Motor neuron (in vitro differentiated cells): ENCODE data around the gene LIN37. TPM values are rescaled to one million over a fixed set of nuclear protein-coding genes. Genes with fewer than 3 reads are reported as not detected.
"Not testable (repeated sequence)": the region's sequence is repeated elsewhere in the genome, so short reads cannot be mapped to it uniquely, and the experiment has no call there.

Experiments used
- ATAC-seq, 8 experiments: fragments of 200-7000 bp; cut with Tn5 transposase; replicated peaks in 6 of 8; 2 replicates each; pipeline ENCODE4 v1.8.0; 2021; ENCODE audit warnings: mild to moderate bottlenecking in 8 of 8, moderate library complexity in 8 of 8
- H3K27ac ChIP-seq, 2 donors: fragments of 250-450 bp; sonication (Bioruptor Pico); 2 replicates each; pipeline ENCODE4 v1.9.0; 2021; ENCODE audit warnings: antibody characterized with exemption in 2 of 2, mild to moderate bottlenecking in 2 of 2, moderate library complexity in 1 of 2
- H3K4me1 ChIP-seq, 2 donors: fragments of 250-450 bp; sonication (Bioruptor Pico); replicated peaks in 1 of 2; 2 replicates each; pipeline ENCODE4 v1.6.1; 2021; ENCODE audit warnings: antibody characterized with exemption in 2 of 2, mild to moderate bottlenecking in 2 of 2, moderate library complexity in 1 of 2
- H3K4me3 ChIP-seq, 5 donors: fragments of 250-450 bp; sonication (Bioruptor Pico); 2 replicates each; pipeline ENCODE4 v1.9.0; 2021; ENCODE audit warnings: antibody characterized with exemption in 5 of 5, mild to moderate bottlenecking in 5 of 5, moderate library complexity in 4 of 5
- WGBS, 10 experiments: fragments of 450-650 bp; shearing (Covaris generic); methylation state at CpG; one replicate each; pipeline ENCODE4 v1.0.0; 2022; 5-methylcytosine and 5-hydroxymethylcytosine counted together
- in situ Hi-C, 9 experiments: fragments of 400-800 bp; cut with MboI; loops; one replicate each; pipeline ENCODE4 v1.15.0; 2021; ENCODE audit warnings: low sequenced_read_pairs in 9 of 9, low pct_unique_long_range_greater_than_20kb in 2 of 9; ENCODE audit not compliant: unreplicated experiment in 9 of 9
- total RNA-seq, 8 experiments: library from RNA; unstranded; fragments of 300-600 nt; gene quantifications; 2 replicates each; pipeline versions ENCODE4 v1.2.3 to v1.2.4, GENCODE V29; 2022

The LIN37 gene
- total RNA-seq, 8 experiments from 2014 or later: 12.6 to 32.0 (median 19.9) TPM

DNA sequence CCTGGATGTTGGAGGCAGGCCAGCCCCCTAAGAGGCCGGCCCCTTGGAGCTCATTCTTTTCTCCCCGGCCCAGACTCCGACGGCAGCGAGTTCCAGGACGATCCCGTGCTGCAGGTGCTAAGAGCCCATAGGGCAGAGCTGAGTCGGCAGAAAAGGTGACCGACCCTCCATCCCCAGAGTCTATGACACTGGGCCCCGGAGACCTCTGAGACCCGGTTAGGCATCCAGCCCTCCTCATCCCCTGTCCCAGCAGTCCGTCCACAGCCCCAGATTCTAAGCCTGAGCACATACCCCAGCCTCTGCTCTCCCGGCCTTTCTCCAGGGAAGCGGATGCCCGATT is 19.7 kb downstream of the LIN37 start:
- no peak overlapping the region for H3K27ac ChIP-seq
- in situ Hi-C loops: no loop called here

DNA sequence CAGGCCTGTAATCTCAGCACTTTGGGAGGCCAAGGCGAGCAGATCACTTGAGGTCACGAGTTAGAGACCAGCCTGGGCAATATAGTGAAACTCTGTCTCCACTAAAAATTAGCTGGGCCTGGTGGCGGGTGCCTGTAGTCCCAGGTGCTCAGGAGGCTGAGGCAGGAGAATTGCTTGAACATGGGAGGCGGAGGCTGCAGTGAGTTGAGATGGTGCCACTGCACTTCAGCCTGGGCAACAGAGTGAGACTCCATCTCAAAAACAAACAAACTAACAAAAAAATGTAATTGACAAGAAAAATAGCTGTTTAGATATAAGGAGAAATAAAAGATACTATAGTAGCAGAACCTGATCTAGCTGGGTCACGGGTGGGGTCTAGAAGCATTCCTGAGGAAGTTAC is 24.0 kb downstream of the LIN37 start:
- 76 to 100% (median 96%) methylated on average over 1 to 5 of the region's 5 CpGs; no CpG with 5 or more reads in 1 of the 10 experiments for WGBS, 10 experiments
- not testable (repeated sequence) for H3K27ac ChIP-seq

More for the DNA sequence above, 19.7 kb downstream of the LIN37 start:
- WGBS, 10 experiments: 90% methylated on average over 2 of the region's 15 CpGs; no CpG with 5 or more reads in 9 of the 10 experiments
- Histone ChIP-seq H3K4me1 (peaks cover 14 to 18% of the 10 kb centered on the region in 2 donors), H3K4me3 (no peak overlapping the region)
- ATAC-seq: no peak

DNA sequence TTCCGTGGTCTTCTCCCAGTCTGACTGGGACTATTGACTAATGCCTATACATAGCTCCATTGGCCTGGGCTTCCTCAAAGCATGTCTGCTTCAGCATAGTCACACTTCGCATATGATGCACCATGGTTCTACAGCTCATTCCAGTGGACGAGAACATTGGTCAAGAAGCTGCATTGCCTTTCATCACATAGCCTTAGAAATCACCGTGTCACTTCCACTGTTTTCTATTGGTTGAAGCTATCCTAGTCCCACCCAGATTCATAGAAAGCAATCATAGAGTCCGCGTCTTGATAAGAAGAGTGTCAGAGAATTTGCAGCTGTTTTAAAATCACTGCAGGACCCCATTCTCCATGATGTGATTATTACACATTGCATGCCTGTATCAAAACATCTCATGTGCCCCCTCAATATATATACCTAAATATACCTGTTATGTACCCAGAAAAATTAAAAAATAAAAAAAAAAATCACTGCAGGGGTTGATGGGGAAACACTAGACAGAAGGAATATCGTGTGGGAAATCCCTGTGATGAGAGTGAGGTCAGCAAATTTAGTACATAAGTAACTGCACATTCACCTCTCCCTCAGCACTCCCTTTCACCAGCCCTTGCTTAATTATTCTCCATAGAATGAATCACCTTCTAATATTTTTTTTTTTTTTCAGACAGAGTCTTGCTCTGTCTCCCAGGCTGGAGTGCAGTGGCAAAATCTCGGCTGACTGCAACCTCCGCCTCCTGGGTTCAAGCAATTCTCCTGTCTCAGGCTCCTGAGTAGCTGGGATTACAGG is 24.8 kb downstream of the LIN37 start:
- Histone ChIP-seq H3K27ac (no peak overlapping the region), H3K4me1 (peaks cover 18 to 24% of the 10 kb centered on the region in 2 donors), H3K4me3 (no peak overlapping the region)
- 50 to 90% (median 70%) methylated on average over 1 to 8 of the region's 9 CpGs; no CpG with 5 or more reads in 1 of the 10 experiments for WGBS, 10 experiments
- peak in 2 of 8 experiments; percentile 3 to 33 for ATAC-seq
- in situ Hi-C loops: no loop called here

More for the DNA sequence above, 24.0 kb downstream of the LIN37 start:
- in situ Hi-C loops, H3K4me3 ChIP-seq, ATAC-seq: not testable (repeated sequence)
- H3K4me1 ChIP-seq: peaks cover 19 to 28% of the 10 kb centered on the region in 2 donors

DNA sequence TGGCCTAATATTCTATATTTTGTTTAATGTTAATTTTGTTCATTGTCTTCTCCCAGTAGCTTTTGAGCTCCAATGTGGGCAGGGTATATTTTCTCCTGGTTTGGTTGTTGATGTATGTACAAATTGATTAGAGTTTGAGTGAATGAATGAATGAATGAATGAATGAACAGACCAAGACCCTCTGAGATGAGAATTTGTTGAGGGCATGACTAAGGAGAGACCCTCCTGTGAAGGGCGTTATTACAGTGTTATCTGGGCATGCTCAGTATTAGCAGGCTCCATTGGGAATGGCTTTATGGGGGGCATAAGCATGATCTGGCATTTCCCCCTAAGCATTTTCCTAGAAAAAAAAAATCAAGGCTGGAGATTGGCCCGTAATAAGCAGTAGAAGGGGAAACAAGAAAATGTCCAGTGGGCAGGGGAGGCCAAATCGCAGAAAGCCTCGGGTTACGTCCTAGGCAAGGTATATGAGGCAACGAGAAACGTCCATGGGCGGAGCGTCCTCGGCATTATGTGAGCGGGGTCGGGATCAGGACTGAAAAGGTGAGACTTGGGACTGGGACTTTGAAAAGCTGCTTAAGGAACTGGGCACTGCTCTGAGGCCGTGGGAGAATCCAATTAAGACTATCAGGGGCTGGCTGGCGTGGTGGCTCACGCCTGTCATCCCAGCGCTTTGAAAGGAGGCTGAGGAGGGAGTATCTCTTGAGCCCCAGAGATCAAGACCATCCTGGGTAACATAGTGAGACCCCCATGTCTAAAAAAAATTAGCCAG is 26.1 kb downstream of the LIN37 start:
- Histone ChIP-seq H3K4me3 (peak overlapping the region; percentile 69 to 93 (median 88)), H3K4me1 (peaks cover 17 to 23% of the 10 kb centered on the region in 2 donors), H3K27ac (no peak overlapping the region)
- WGBS, 10 experiments: 6 to 71% (median 44%) methylated on average over 2 to 10 of the region's 16 CpGs
- no peak for ATAC-seq
- in situ Hi-C loops: no loop called here

DNA sequence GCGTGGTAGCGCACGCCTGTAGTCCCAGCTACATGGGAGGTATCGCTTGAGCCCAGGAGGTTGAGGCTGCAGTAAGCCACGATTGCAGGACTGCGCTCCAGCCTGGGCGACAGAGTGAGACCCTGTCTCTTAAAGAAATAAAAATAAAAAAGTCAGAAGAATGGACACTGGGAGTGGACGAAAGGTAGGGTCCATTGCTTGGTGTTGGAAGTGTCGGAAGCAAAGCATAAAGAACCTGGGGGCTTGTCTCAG is 26.6 kb downstream of the LIN37 start:
- Histone ChIP-seq H3K4me1 (peaks cover 17 to 23% of the 10 kb centered on the region in 2 donors), H3K27ac (no peak overlapping the region), H3K4me3 (peak overlapping the region; percentile 69 to 93 (median 88))
- in situ Hi-C loops: no loop called here
- 0 to 60% (median 8%) methylated on average over 1 to 9 of the region's 9 CpGs; no CpG with 5 or more reads in 2 of the 10 experiments for WGBS, 10 experiments
- ATAC-seq: peak in 1 of 8 experiments; percentile 30

GRCh38 chr19:35775298-35776101 is 27.1 kb downstream of the LIN37 start, which contains the start of gene ARHGAP33:
Gene ARHGAP33, plus strand, starts transcription at chr19:35775564. Its CDS starts 95 bp downstream, at chr19:35775659.
- in situ Hi-C loops: no loop called here
- peak within 1 kb of the TSS; percentile 69 to 93 (median 88) for H3K4me3 ChIP-seq
- ATAC-seq: peak; percentile 81 to 95 (median 87)
- WGBS, 10 experiments: 0 to 3% (median 0%) methylated on average over 4 to 29 of the region's 82 CpGs; no CpG with 5 or more reads in 7 of the 10 experiments
- peak within 1 kb of the TSS; percentile 79 to 87 for H3K27ac ChIP-seq
- peaks cover 17 to 23% of the 10 kb centered on the region in 2 donors for H3K4me1 ChIP-seq

- Histone ChIP-seq H3K27ac (peak overlapping the region; percentile 79 to 87), H3K4me1 (peaks cover 17 to 23% of the 10 kb centered on the region in 2 donors), H3K4me3 (peak overlapping the region; percentile 69 to 93 (median 88))
- in situ Hi-C loops: no loop called here
- ATAC-seq: peak in 4 of 8 experiments; percentile 2 to 37 (median 15)
- WGBS, 10 experiments: 0 to 90% (median 32%) methylated on average over 1 to 7 of the region's 13 CpGs; no CpG with 5 or more reads in 5 of the 10 experiments
These were observed 27.9 kb downstream of the LIN37 start for GRCh38 chr19:35776102-35776788.

- peaks cover 17 to 23% of the 10 kb centered on the region in 2 donors for H3K4me1 ChIP-seq
- peak overlapping the region in 1 of 2 donors; percentile 17 for H3K27ac ChIP-seq
- in situ Hi-C loops: no loop called here
- ATAC-seq: peak in 3 of 8 experiments; percentile 17 to 29 (median 21)
- H3K4me3 ChIP-seq: peak overlapping the region in 4 of 5 donors; percentile 7 to 93 (median 85)
- 4 to 83% (median 40%) methylated on average over 1 to 7 of the region's 19 CpGs; no CpG with 5 or more reads in 1 of the 10 experiments for WGBS, 10 experiments
These were observed 28.9 kb downstream of the LIN37 start for GRCh38 chr19:35777086-35777841.

DNA sequence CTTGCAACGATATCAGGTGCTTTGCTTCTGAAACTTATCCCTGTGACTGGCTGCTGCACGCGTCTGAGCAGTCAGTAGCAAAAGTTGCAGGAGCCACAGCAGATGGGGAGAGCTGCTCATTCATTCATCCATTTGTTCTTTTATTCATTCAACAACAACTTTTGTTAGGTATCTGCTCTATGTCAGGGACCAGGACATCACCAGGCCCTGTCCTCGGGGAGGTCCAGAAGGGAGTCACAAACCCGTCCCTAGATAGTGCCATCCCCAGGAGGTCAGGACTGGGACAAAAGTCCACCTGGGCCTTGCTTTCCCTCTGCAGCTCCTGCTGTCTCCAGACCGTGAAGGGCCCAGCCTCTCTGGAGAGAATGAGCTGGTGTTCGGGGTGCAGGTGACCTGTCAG is 29.6 kb downstream of the LIN37 start:
- in situ Hi-C loops: no loop called here
- WGBS, 10 experiments: 80 to 100% (median 95%) methylated on average over 1 to 2 of the region's 7 CpGs; no CpG with 5 or more reads in 6 of the 10 experiments
- Histone ChIP-seq H3K4me1 (peaks cover 17 to 23% of the 10 kb centered on the region in 2 donors), H3K4me3 (no peak overlapping the region), H3K27ac (no peak overlapping the region)
- ATAC-seq: no peak

DNA sequence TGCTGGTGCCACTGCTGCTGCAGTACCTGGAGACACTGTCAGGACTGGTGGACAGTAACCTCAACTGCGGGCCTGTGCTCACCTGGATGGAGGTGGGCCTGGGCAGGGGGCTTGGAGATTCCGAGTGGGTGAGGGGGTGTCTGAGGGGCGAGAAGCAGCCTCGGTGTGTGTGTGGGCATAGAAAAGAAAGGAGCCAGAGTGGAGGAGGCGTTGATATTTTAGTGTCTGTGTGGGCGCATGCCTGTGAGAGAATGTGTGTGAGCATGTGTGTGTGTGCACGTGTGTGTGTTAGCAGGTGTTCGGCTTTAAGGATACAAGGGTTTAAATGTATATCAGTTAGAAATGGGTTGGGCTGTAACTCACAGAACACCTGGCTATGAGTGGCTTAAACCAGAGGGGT is 30.7 kb downstream of the LIN37 start:
- no peak for ATAC-seq
- Histone ChIP-seq H3K4me3 (no peak overlapping the region), H3K4me1 (peaks cover 17 to 23% of the 10 kb centered on the region in 2 donors), H3K27ac (no peak overlapping the region)
- in situ Hi-C loops: no loop called here
- WGBS, 10 experiments: 92 to 100% (median 95%) methylated on average over 1 to 4 of the region's 8 CpGs; no CpG with 5 or more reads in 5 of the 10 experiments

- in situ Hi-C loops: no loop called here
- WGBS, 10 experiments: 90 to 100% (median 95%) methylated on average over 2 to 6 of the region's 16 CpGs; no CpG with 5 or more reads in 6 of the 10 experiments
- Histone ChIP-seq H3K4me3 (no peak overlapping the region), H3K27ac (no peak overlapping the region), H3K4me1 (peaks cover 17% of the 10 kb centered on the region in 2 donors)
- no peak for ATAC-seq
These were observed 31.7 kb downstream of the LIN37 start for GRCh38 chr19:35780058-35780457.
